Measurements from ENCODE around the gene GDPD4.

- no peak for TF ChIP-seq CTCF (IDR thresholded peaks at IDR 0.05)
- no peak for TF ChIP-seq POLR2A (IDR thresholded peaks at IDR 0.05)
These were observed 126.9 kb downstream of the GDPD4 start for GRCh38 chr11:77174559-77174958.

All from Peyer's patch (tissue), 4 donors.